DOHH2 (cell line): ENCODE measurements around the gene SIRT1.

Source experiments
- CTCF ChIP-seq: fragments of 200-600 bp; sonication (generic); IDR thresholded peaks from one replicate; pipeline ENCODE4 v1.5.1; 2014; ENCODE audit warnings: antibody characterized with exemption, mild to moderate bottlenecking, low read depth, low read length; ENCODE audit not compliant: poor library complexity, severe bottlenecking
- EZH2phosphoT487 ChIP-seq: fragments of 200-600 bp; sonication (generic); IDR thresholded peaks from 2 replicates; pipeline ENCODE4 v1.6.1; 2017; ENCODE audit warnings: borderline replicate concordance, mild to moderate bottlenecking, antibody characterized with exemption, low read length, moderate library complexity, mixed read lengths

GRCh38 chr10:67858971-67859370 lies 25.5 kb upstream of the SIRT1 start:
- TF ChIP-seq CTCF (no peak), EZH2phosphoT487 (no peak)
